ENCODE results near the gene ARFGEF3.

Gene ARFGEF3

DNA sequence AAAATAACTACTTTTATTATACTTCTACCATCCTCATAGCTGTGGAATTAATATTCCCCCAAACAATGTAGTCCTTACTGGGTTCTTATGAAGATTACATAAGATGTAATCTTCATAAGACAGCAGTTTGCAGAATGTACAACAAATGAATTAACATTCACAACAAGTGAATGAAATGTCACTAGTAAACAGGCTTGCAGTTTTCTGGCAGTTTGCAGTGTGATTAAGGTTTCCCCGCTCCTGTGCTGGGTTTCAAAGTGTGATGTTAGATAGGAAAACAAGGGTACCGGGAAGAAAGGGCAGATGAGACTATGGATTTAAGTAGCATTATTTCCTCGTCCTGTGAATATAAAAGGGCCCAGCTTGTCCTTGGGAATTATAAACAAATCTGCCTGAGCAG, 22.5 kb downstream of the ARFGEF3 start:
- TF ChIP-seq GATA1 (IDR thresholded peaks at IDR 0.05; ENCODE audit: low read depth, low read length) (no peak), POLR2A (IDR thresholded peaks at IDR 0.05; ENCODE audit: low read length) (no peak)
- DNase-seq: no peak

- no peak for DNase-seq
- no peak for TF ChIP-seq GATA1 (IDR thresholded peaks at IDR 0.05; ENCODE audit: low read depth, low read length)
- no peak for TF ChIP-seq POLR2A (IDR thresholded peaks at IDR 0.05; ENCODE audit: low read length)
Observed at GRCh38 chr6:138187156-138187555, 25.4 kb downstream of the ARFGEF3 start.

DNA sequence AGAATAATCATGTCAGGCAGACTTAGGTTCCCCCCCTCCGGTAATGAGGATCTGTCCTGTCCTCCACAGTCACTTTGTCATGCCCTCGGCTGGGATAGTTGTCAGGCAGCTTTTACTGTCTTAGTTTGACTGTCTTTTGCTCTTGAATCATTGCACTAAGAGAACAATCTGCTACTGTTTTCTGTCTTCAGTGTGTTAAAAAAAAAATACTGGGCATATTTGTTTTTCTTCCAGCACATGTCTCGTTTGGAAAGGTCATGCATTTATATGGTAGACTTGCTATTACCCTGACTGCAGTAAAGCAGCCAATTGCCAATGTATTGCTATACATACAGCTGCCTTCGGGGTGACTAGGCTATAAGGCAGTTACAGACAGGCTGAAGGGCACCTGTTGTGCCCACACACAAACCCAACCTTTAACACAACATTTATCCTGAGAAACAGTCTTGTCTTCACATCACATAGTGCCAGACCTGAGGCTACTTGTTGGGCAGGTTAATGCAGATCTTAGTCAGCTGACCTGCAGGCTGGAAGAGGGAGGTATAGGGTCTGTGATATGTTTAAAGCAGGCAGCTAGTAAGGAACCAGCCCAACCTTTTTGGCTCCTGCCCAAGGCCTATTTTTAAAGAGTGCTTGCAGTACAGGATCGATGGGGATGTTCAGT, 26.7 kb downstream of the ARFGEF3 start:
- DNase-seq: no peak
- TF ChIP-seq GATA1 (IDR thresholded peaks at IDR 0.05; ENCODE audit: low read depth, low read length) (no peak), POLR2A (IDR thresholded peaks at IDR 0.05; ENCODE audit: low read length) (no peak)

DNA sequence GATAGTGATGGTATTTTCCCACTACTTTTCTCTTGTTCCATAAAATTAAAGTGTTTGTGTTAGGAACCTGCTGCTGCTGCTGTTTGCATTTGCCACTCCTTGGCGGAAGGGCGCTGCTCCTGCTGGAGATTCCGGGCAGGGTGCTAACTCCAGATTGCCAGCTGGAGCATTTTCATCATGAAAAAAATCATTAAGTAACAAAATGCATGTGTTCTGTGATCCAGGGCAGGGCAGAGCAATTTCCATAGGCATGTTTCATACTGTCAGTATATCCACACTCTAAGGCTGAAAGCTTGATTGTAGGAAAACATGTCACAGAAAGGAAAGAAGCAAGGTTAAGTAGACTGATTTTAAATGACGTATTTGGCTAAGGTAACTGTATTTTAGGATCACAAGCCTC, 32.5 kb downstream of the ARFGEF3 start:
- DNase-seq: no peak
- no peak for TF ChIP-seq GATA1 (IDR thresholded peaks at IDR 0.05; ENCODE audit: low read depth, low read length)
- TF ChIP-seq POLR2A (IDR thresholded peaks at IDR 0.05; ENCODE audit: low read length): no peak

DNA sequence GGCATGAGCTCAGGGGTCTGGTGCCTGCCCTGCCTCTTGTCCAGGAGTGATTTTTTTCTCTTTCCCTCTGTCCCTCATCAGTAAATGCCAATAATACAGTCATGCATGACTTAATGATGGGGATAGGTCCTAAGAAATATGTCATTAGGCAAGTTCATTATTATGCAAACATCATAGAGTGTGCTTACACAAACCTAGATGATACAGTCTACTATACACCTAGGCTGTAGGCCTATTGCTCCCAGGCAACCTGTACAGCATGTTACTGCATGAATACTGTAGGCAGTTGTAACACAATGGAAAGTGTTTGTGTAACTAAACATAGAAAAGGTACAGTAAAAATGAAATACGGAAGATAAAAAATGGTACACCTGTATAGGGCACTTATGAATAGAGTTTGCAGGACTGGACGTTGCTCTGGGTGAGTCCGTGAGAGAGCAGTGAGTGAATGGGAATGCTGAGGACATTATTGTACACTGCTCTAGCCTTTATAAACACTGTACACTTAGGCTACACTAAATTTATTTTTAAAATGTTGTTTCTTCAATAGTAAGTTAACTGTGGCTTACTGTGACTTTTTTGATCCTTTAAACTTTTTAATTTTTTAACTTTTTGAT, 34.5 kb downstream of the ARFGEF3 start:
- no peak for DNase-seq
- TF ChIP-seq GATA1 (IDR thresholded peaks at IDR 0.05; ENCODE audit: low read depth, low read length): no peak
- no peak for TF ChIP-seq POLR2A (IDR thresholded peaks at IDR 0.05; ENCODE audit: low read length)

GRCh38 chr6:138197570-138197969, 35.8 kb downstream of the ARFGEF3 start:
- TF ChIP-seq GATA1 (IDR thresholded peaks at IDR 0.05; ENCODE audit: low read depth, low read length): no peak
- no peak for TF ChIP-seq POLR2A (IDR thresholded peaks at IDR 0.05; ENCODE audit: low read length)
- no peak for DNase-seq

DNA sequence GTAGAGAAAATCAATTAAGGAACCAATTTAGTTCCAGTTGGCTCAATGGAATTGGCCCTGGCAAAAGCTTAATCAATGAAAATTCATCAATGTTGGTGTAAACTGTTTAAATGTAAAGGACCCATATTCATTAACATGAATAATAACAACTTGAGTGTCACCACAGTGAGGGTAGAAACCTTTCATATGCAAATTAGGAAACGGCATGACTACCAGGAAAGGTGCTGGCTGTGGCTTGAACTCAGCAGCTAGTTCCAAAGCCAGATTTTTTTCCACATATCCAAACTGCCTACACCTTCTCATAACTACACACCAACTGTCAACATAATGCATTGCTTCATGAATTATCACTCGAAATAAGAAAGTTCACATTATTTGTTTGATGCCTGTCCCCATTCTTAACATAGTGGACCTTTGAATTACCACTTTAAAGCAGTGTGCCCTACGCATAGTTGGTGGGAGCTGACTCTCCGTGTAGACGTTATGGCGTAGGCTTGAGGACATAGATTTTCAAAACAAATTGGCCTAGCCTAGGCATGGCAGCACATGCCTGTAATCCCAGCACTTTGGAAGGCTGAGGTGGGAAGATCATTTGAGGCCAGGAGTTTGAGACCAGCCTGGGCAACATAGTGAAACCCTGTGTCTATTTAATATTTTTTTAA, 36.8 kb downstream of the ARFGEF3 start:
- TF ChIP-seq POLR2A (IDR thresholded peaks at IDR 0.05; ENCODE audit: low read length) (no peak), GATA1 (IDR thresholded peaks at IDR 0.05; ENCODE audit: low read depth, low read length) (no peak)

GRCh38 chr6:138201836-138202235, 40.1 kb downstream of the ARFGEF3 start:
- DNase-seq: no peak
- TF ChIP-seq GATA1 (IDR thresholded peaks at IDR 0.05; ENCODE audit: low read depth, low read length) (no peak), POLR2A (IDR thresholded peaks at IDR 0.05; ENCODE audit: low read length) (no peak)

More for the DNA sequence above, 36.8 kb downstream of the ARFGEF3 start:
- no peak for DNase-seq

GRCh38 chr6:138203315-138203714, 41.6 kb downstream of the ARFGEF3 start:
- TF ChIP-seq POLR2A (IDR thresholded peaks at IDR 0.05; ENCODE audit: low read length): no peak
- TF ChIP-seq GATA1 (IDR thresholded peaks at IDR 0.05; ENCODE audit: low read depth, low read length): no peak
- no peak for DNase-seq

- TF ChIP-seq POLR2A (IDR thresholded peaks at IDR 0.05; ENCODE audit: low read length): no peak
- TF ChIP-seq GATA1 (IDR thresholded peaks at IDR 0.05; ENCODE audit: low read depth, low read length): no peak
- no peak for DNase-seq
Observed at GRCh38 chr6:138204303-138204702, 42.6 kb downstream of the ARFGEF3 start.

DNA sequence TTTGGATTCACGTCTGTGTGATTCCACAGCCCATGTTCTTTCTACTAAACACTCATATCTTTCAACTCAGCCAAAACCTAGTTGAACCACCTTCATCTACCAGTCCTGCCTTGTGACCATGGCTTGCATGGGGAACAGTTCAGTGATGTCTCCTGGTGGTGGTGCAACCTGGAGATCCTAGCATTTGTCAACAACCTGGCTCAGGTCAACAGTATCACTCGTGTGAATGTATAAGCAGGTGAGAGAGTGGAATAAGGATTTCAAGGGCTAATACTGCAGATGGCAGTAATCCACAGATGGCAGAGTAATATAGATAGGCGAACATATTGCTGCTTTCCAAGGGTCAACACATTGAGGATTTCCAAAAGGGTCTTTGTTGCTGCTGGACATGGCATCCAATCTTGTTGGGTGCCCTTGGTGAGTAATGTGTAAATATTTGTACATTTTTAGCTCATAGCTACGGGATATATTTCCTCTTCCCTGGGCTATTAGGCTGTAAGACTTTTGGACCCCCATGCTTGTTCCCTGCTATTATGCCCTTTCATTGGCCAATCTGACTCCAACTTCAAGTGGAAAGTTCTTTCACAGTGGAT, 43.1 kb downstream of the ARFGEF3 start:
- TF ChIP-seq POLR2A (IDR thresholded peaks at IDR 0.05; ENCODE audit: low read length): no peak
- no peak for TF ChIP-seq GATA1 (IDR thresholded peaks at IDR 0.05; ENCODE audit: low read depth, low read length)
- DNase-seq: no peak

GRCh38 chr6:138205437-138206094, 43.8 kb downstream of the ARFGEF3 start:
- no peak for DNase-seq
- TF ChIP-seq POLR2A (IDR thresholded peaks at IDR 0.05; ENCODE audit: low read length) (no peak), GATA1 (IDR thresholded peaks at IDR 0.05; ENCODE audit: low read depth, low read length) (no peak)

- TF ChIP-seq POLR2A (IDR thresholded peaks at IDR 0.05; ENCODE audit: low read length) (no peak), GATA1 (IDR thresholded peaks at IDR 0.05; ENCODE audit: low read depth, low read length) (no peak)
- no peak for DNase-seq
Observed at GRCh38 chr6:138206862-138207261, 45.1 kb downstream of the ARFGEF3 start.

GRCh38 chr6:138211048-138211581, 49.4 kb downstream of the ARFGEF3 start:
- TF ChIP-seq GATA1 (IDR thresholded peaks at IDR 0.05; ENCODE audit: low read depth, low read length): no peak
- no peak for TF ChIP-seq POLR2A (IDR thresholded peaks at IDR 0.05; ENCODE audit: low read length)
- DNase-seq: no peak
